Tibial nerve (tissue), 4 donors: ENCODE results near the gene MSI2.

Experiments
- CTCF ChIP-seq, 5 experiments: fragments of 200-600 bp in 3 of 5; fragments of 450-650 bp in 2 of 5; sonication (generic) in 3 of 5; IDR thresholded peaks; one replicate each; pipeline ENCODE4 v1.5.1; 2016 to 2019; ENCODE audit warnings: antibody characterized with exemption in 5 of 5, mild to moderate bottlenecking in 3 of 5, moderate library complexity in 2 of 5
- EP300 ChIP-seq, 2 donors: sonication (generic); formaldehyde crosslinking; IDR thresholded peaks; one replicate each; pipeline ENCODE4 v1.6.1; 2017; ENCODE audit warnings: antibody characterized with exemption in 2 of 2, mild to moderate bottlenecking in 1 of 2
- POLR2A ChIP-seq, 2 donors: fragments of 450-650 bp; IDR thresholded peaks; one replicate each; pipeline ENCODE4 v1.6.1; 2017; ENCODE audit warnings: antibody characterized with exemption in 2 of 2, mild to moderate bottlenecking in 2 of 2, moderate library complexity in 2 of 2

- TF ChIP-seq CTCF (IDR thresholded peaks at IDR 0.05) = no peak
- no peak for TF ChIP-seq POLR2A (IDR thresholded peaks at IDR 0.05)
- no peak for TF ChIP-seq EP300 (IDR thresholded peaks at IDR 0.05)
Measured at GRCh38 chr17:57685499-57686132, 429.3 kb downstream of the MSI2 start.
